GM19468 (cell line): ENCODE measurements around the gene SPECC1L.

Experiments used
- ATAC-seq: cut with Tn5 transposase; IDR thresholded peaks from one replicate; pipeline ENCODE4 v1.9.1; 2021; ENCODE audit warnings: mild to moderate bottlenecking, moderate library complexity, moderate number of reproducible peaks; ENCODE audit not compliant: unreplicated experiment; ENCODE audit errors: extremely low read depth

The SPECC1L gene

GRCh38 chr22:24434471-24435322 is 164.1 kb downstream of the SPECC1L start:
- ATAC-seq: peak; percentile 26

GRCh38 chr22:24435323-24435645 is 164.7 kb downstream of the SPECC1L start:
- ATAC-seq: no peak

GRCh38 chr22:24435861-24436371 is 165.3 kb downstream of the SPECC1L start:
- ATAC-seq: no peak

- ATAC-seq: no peak
Measured at GRCh38 chr22:24436553-24436952, 165.9 kb downstream of the SPECC1L start.

- no peak for ATAC-seq
Measured at GRCh38 chr22:24437091-24437490, 166.5 kb downstream of the SPECC1L start.

- no peak for ATAC-seq
Measured at GRCh38 chr22:24437741-24438328, 167.2 kb downstream of the SPECC1L start.

- ATAC-seq: no peak
Measured at GRCh38 chr22:24440270-24440717, 169.7 kb downstream of the SPECC1L start.

- no peak for ATAC-seq
Measured at GRCh38 chr22:24440718-24441405, 170.2 kb downstream of the SPECC1L start.

GRCh38 chr22:24441406-24442351 is 171.0 kb downstream of the SPECC1L start:
- ATAC-seq: no peak

GRCh38 chr22:24442352-24442744 is 171.7 kb downstream of the SPECC1L start:
- no peak for ATAC-seq

- no peak for ATAC-seq
Measured at GRCh38 chr22:24443668-24444067, 173.0 kb downstream of the SPECC1L start.

GRCh38 chr22:24444251-24444650 is 173.6 kb downstream of the SPECC1L start:
- ATAC-seq: no peak

- ATAC-seq: no peak
Measured at GRCh38 chr22:24444729-24445466, 174.3 kb downstream of the SPECC1L start.

- no peak for ATAC-seq
Measured at GRCh38 chr22:24445481-24446259, 175.0 kb downstream of the SPECC1L start.

GRCh38 chr22:24446260-24446611 is 175.6 kb downstream of the SPECC1L start:
- no peak for ATAC-seq

- no peak for ATAC-seq
Measured at GRCh38 chr22:24450610-24451009, 180.0 kb downstream of the SPECC1L start.

GRCh38 chr22:24451162-24451561 is 180.5 kb downstream of the SPECC1L start:
- ATAC-seq: no peak

- ATAC-seq: no peak
Measured at GRCh38 chr22:24453853-24454252, 183.2 kb downstream of the SPECC1L start.

- no peak for ATAC-seq
Measured at GRCh38 chr22:24455039-24455438, 184.4 kb downstream of the SPECC1L start.
